Measurements from ENCODE around the gene IRX1.

IRX1 gene

GRCh38 chr5:3600106-3601060, 4.8 kb downstream of the IRX1 start:
- no peak for DNase-seq (ENCODE audit: low spot score)

- no peak for DNase-seq (ENCODE audit: low spot score)
Observed at GRCh38 chr5:3601061-3601710, 5.6 kb downstream of the IRX1 start.

- DNase-seq (ENCODE audit: low spot score), result no peak
Observed at GRCh38 chr5:3601911-3602782, 6.5 kb downstream of the IRX1 start.

- no peak for DNase-seq (ENCODE audit: low spot score)
Observed at GRCh38 chr5:3602785-3603502, 7.3 kb downstream of the IRX1 start.

GRCh38 chr5:3604501-3604900, 8.9 kb downstream of the IRX1 start:
- no peak for DNase-seq (ENCODE audit: low spot score)

- no peak for DNase-seq (ENCODE audit: low spot score)
Observed at GRCh38 chr5:3605298-3606010, 9.8 kb downstream of the IRX1 start.

GRCh38 chr5:3606121-3606831, 10.6 kb downstream of the IRX1 start:
- no peak for DNase-seq (ENCODE audit: low spot score)

- DNase-seq (ENCODE audit: low spot score), result no peak
Observed at GRCh38 chr5:3607541-3608181, 12.0 kb downstream of the IRX1 start.

- no peak for DNase-seq (ENCODE audit: low spot score)
Observed at GRCh38 chr5:3609120-3609681, 13.6 kb downstream of the IRX1 start.

GRCh38 chr5:3612591-3613042, 17.0 kb downstream of the IRX1 start:
- DNase-seq (ENCODE audit: low spot score), result no peak

GRCh38 chr5:3613726-3614125, 18.1 kb downstream of the IRX1 start:
- no peak for DNase-seq (ENCODE audit: low spot score)

- no peak for DNase-seq (ENCODE audit: low spot score)
Observed at GRCh38 chr5:3615217-3615616, 19.6 kb downstream of the IRX1 start.

- DNase-seq (ENCODE audit: low spot score), result no peak
Observed at GRCh38 chr5:3615829-3616228, 20.2 kb downstream of the IRX1 start.

- DNase-seq (ENCODE audit: low spot score), result no peak
Observed at GRCh38 chr5:3619579-3619978, 23.9 kb downstream of the IRX1 start.

GRCh38 chr5:3622961-3623360, 27.3 kb downstream of the IRX1 start:
- DNase-seq (ENCODE audit: low spot score), result no peak

- DNase-seq (ENCODE audit: low spot score), result no peak
Observed at GRCh38 chr5:3625626-3626025, 30.0 kb downstream of the IRX1 start.

GRCh38 chr5:3634061-3634460, 38.4 kb downstream of the IRX1 start:
- DNase-seq (ENCODE audit: low spot score), result no peak

GRCh38 chr5:3639175-3639574, 43.5 kb downstream of the IRX1 start:
- no peak for DNase-seq (ENCODE audit: low spot score)

GRCh38 chr5:3642231-3642630, 46.6 kb downstream of the IRX1 start:
- DNase-seq (ENCODE audit: low spot score), result no peak

All from CD4-positive, alpha-beta T cell treated with Interleukin-15 for 4 hours (primary cell).